ENCODE data around the gene NCDN.

Gene NCDN

DNA sequence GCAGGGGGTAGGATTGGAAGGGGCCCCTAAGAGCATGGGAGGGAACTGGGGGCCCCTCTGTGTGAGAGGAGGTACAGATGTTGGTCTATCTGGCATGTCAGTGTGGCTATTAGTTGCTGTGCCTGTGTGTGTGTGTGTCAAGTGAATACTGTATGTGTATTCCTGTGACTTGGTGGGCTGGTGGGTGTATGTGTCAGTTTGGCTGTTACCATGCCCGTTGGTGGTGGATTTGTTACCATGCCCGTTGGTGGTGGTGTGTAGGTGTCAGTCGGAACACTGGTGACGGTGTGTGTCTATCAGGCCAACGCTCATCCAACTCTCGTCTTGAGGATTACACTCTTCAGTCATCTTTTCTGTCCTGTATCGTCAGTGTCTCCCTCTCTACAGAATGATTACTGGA lies 38.1 kb downstream of the NCDN start:
- DNase-seq (ENCODE audit: low spot score): no peak
- TF ChIP-seq, protein P1, sequence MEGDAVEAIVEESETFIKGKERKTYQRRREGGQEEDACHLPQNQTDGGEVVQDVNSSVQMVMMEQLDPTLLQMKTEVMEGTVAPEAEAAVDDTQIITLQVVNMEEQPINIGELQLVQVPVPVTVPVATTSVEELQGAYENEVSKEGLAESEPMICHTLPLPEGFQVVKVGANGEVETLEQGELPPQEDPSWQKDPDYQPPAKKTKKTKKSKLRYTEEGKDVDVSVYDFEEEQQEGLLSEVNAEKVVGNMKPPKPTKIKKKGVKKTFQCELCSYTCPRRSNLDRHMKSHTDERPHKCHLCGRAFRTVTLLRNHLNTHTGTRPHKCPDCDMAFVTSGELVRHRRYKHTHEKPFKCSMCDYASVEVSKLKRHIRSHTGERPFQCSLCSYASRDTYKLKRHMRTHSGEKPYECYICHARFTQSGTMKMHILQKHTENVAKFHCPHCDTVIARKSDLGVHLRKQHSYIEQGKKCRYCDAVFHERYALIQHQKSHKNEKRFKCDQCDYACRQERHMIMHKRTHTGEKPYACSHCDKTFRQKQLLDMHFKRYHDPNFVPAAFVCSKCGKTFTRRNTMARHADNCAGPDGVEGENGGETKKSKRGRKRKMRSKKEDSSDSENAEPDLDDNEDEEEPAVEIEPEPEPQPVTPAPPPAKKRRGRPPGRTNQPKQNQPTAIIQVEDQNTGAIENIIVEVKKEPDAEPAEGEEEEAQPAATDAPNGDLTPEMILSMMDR (IDR thresholded peaks at IDR 0.05; ENCODE audit: extremely low read depth, missing control alignments): no peak

DNA sequence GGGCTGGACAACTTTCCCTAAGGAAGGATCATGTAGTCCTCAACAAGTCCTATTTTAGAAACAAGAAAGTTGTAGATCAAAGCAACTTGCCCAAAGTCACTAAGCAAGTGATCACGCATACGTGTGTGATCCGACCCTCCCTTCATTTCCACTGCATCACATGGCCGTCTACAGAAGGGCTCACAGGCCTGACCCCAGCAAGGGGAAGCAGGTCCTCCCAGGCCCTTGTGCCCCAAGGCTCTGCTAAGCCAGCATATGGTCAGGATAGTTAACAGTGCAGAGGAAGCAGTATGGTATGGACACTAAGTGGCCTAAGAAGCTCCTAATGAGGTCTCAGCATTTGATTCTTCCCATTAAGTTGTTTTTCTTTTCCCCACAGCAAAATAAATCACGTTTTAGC lies 40.3 kb downstream of the NCDN start:
- TF ChIP-seq, protein P1 (IDR thresholded peaks at IDR 0.05; ENCODE audit: extremely low read depth, missing control alignments): no peak
- DNase-seq (ENCODE audit: low spot score): no peak

DNA sequence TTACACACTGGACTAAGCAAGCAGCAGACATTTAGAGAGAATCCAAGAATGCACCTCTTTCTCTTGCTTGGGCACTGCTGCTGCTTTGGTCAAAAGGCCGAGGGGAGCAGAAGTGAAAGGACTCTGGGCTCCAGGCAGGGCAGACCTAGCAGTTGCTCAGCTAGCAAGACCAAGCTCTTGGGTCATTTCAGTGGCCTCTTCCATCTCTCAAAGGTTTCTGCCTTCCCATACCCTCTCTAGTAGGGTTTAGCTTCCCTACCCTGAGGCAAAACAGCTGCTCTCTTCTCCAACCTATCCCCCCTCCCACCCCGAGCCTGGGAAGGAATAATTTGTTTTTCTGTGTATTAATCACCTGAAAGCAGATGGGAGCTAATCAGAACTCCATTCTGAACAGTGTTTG lies 41.3 kb downstream of the NCDN start:
- TF ChIP-seq, protein P1 (IDR thresholded peaks at IDR 0.05; ENCODE audit: extremely low read depth, missing control alignments): no peak
- no peak for DNase-seq (ENCODE audit: low spot score)

DNA sequence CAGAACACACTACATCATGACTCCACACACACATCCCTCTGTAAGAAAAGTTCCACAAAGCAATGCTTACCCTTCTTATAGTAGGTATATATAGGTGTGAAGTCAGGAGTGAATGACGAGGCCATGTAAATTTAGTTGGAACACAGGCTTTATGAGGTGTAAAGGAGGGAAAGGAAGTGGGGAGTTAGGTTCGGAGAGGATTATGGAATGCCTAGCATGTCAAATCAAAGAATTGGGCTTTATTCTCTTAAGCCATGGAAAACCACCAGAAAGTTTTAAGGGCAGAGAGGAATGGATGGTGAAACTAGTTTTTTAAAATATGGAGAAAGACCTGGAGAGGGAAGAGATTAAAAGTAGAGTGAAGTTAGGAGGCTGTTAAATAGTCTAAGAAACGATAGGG lies 41.8 kb downstream of the NCDN start:
- TF ChIP-seq, protein P1 (IDR thresholded peaks at IDR 0.05; ENCODE audit: extremely low read depth, missing control alignments): no peak
- DNase-seq (ENCODE audit: low spot score): no peak

DNA sequence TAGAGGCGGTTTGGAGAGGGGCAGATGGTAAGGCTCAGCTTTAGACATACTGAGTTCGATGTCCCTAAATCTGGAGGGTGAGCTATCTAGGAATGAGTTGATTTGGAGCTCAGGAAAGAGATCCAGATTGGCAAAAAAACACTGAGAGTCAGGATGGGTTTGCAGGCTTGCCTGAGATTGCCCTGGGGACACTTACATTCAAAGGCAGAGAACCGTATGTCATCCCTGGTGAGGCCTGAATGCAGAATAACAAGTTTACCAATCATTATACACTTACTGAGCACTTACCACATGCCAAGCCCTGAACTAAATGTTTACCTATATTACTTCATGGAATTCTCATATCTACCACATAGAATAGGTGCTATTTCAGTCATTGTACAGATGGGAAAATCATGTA lies 43.0 kb downstream of the NCDN start:
- DNase-seq (ENCODE audit: low spot score): no peak

DNA sequence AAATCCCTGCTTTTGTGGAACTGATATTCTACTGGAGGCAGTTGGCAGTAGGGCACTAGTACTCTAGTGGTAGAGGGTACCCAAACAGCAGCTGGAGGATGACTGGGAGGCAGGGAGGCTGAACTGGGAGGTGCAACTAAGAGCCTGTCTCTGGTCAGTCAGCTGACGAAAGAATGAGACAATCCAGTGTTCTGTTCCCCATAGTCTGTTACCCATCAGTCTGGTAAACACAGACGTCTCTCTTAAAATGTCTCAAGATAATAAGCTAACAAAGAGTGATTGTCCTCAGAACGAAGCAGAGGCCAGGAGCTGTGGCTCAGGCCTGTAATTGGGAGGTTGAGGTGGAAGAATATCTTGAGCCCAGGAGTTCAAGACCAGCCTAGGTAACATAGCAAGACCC lies 45.9 kb downstream of the NCDN start:
- DNase-seq (ENCODE audit: low spot score): no peak
- TF ChIP-seq, protein P1 (IDR thresholded peaks at IDR 0.05; ENCODE audit: extremely low read depth, missing control alignments): no peak

More for the DNA sequence above, 43.0 kb downstream of the NCDN start:
- TF ChIP-seq, protein P1 (IDR thresholded peaks at IDR 0.05; ENCODE audit: extremely low read depth, missing control alignments): no peak

DNA sequence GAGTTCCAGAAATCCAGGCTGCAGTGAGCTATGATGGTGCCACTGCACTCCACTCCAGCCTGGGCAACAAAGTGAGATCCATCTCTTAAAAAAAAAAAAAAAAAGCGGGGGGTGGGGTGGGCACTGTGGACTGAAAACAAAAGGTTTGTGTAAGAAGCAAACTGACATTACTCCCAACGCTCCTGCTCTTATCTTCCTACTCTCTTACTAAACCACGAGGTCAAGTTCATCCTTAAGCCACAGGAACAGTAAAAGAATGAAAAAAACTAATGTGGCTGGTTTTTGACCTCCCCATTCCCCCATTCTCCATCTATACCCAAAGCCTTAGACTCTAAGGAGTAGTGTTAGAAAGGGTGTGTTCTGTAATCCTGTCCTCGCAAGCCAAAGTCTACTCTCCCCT lies 46.3 kb downstream of the NCDN start:
- DNase-seq (ENCODE audit: low spot score): no peak
- TF ChIP-seq, protein P1 (IDR thresholded peaks at IDR 0.05; ENCODE audit: extremely low read depth, missing control alignments): no peak
